ENCODE results near the gene MYO18A.

DNA sequence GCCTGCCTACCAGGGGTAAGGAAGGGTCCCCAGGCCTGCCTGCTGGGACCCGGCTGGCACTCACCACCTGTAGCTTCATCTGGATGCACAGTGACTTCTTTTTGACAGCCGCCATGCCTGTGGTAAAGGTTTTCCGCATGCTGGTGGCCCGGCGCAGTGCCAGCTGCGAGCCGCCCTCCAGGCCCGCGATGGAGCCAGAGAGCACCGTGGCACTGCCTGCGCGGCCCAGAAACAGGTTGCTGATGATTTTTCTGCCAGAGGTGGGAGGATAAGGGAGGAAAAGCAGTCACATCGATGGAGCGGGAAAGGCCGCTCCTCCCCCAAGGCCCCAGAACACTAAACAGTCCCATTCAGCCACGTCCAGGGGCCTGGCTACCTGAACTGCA lies 69.8 kb downstream of the MYO18A start:
- TF ChIP-seq, protein P1, sequence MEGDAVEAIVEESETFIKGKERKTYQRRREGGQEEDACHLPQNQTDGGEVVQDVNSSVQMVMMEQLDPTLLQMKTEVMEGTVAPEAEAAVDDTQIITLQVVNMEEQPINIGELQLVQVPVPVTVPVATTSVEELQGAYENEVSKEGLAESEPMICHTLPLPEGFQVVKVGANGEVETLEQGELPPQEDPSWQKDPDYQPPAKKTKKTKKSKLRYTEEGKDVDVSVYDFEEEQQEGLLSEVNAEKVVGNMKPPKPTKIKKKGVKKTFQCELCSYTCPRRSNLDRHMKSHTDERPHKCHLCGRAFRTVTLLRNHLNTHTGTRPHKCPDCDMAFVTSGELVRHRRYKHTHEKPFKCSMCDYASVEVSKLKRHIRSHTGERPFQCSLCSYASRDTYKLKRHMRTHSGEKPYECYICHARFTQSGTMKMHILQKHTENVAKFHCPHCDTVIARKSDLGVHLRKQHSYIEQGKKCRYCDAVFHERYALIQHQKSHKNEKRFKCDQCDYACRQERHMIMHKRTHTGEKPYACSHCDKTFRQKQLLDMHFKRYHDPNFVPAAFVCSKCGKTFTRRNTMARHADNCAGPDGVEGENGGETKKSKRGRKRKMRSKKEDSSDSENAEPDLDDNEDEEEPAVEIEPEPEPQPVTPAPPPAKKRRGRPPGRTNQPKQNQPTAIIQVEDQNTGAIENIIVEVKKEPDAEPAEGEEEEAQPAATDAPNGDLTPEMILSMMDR (IDR thresholded peaks at IDR 0.05; ENCODE audit: borderline replicate concordance, extremely low read depth, low read length, poor library complexity, severe bottlenecking) = no peak
- TF ChIP-seq EZH2 (IDR thresholded peaks at IDR 0.05; ENCODE audit: borderline replicate concordance, low read depth, low read length, severe bottlenecking) = no peak

Measured in DND-41 (cell line).